ENCODE measurements around the gene INPP5K.

DNA sequence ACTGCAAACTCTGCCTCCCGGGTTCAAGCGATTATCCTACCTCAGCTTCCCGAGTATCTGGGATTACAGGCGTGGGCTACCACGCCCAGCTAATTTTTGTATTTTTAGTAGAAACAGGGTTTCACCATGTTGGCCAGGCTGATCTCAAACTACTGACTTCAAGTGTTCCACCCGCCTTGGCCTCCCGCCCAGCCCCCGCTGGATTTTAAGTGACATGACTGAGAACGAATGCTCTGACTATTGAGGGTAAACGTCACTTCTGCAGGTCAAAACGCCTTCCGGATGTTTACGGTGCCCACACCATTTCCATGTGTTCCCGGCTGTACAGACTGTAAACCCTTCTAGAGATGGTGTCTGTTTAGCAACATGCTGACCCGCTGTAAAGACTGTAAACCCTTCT, 23.4 kb upstream of the INPP5K start:
- TF ChIP-seq, protein P1, sequence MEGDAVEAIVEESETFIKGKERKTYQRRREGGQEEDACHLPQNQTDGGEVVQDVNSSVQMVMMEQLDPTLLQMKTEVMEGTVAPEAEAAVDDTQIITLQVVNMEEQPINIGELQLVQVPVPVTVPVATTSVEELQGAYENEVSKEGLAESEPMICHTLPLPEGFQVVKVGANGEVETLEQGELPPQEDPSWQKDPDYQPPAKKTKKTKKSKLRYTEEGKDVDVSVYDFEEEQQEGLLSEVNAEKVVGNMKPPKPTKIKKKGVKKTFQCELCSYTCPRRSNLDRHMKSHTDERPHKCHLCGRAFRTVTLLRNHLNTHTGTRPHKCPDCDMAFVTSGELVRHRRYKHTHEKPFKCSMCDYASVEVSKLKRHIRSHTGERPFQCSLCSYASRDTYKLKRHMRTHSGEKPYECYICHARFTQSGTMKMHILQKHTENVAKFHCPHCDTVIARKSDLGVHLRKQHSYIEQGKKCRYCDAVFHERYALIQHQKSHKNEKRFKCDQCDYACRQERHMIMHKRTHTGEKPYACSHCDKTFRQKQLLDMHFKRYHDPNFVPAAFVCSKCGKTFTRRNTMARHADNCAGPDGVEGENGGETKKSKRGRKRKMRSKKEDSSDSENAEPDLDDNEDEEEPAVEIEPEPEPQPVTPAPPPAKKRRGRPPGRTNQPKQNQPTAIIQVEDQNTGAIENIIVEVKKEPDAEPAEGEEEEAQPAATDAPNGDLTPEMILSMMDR (IDR thresholded peaks at IDR 0.05), result no peak
- no peak for TF ChIP-seq POLR2A (IDR thresholded peaks at IDR 0.05)
